ELF-1 (cell line): ENCODE measurements around the gene HYI.

ENCODE experiments used
- DNase-seq: peaks from one replicate; pipeline ENCODE4 v3.0.0-alpha.2; 2016; ENCODE audit warnings: low read depth, low spot score

HYI gene

GRCh38 chr1:43444151-43444828 lies 9.4 kb downstream of the HYI start:
- DNase-seq = no peak

GRCh38 chr1:43443197-43443946 lies 10.4 kb downstream of the HYI start:
- no peak for DNase-seq

GRCh38 chr1:43442756-43443155 lies 11.0 kb downstream of the HYI start:
- no peak for DNase-seq

GRCh38 chr1:43441894-43442637 lies 11.7 kb downstream of the HYI start:
- no peak for DNase-seq

- no peak for DNase-seq
These were observed 12.4 kb downstream of the HYI start for GRCh38 chr1:43441166-43441893.

GRCh38 chr1:43440358-43440757 lies 13.4 kb downstream of the HYI start:
- no peak for DNase-seq

GRCh38 chr1:43439781-43440180 lies 13.9 kb downstream of the HYI start:
- DNase-seq = no peak

- DNase-seq = no peak
These were observed 14.7 kb downstream of the HYI start for GRCh38 chr1:43438953-43439581.

- no peak for DNase-seq
These were observed 15.2 kb downstream of the HYI start for GRCh38 chr1:43438576-43438952.

- no peak for DNase-seq
These were observed 15.7 kb downstream of the HYI start for GRCh38 chr1:43438006-43438405.

- peak; percentile 35 for DNase-seq
These were observed 16.4 kb downstream of the HYI start for GRCh38 chr1:43437031-43437973.

- no peak for DNase-seq
These were observed 17.4 kb downstream of the HYI start for GRCh38 chr1:43436371-43436770.

GRCh38 chr1:43435146-43436145 lies 18.3 kb downstream of the HYI start:
- DNase-seq = peak; percentile 15

- DNase-seq = no peak
These were observed 19.5 kb downstream of the HYI start for GRCh38 chr1:43434256-43434655.

GRCh38 chr1:43432907-43433306 lies 20.8 kb downstream of the HYI start:
- no peak for DNase-seq

- DNase-seq = no peak
These were observed 21.4 kb downstream of the HYI start for GRCh38 chr1:43432171-43432860.

- no peak for DNase-seq
These were observed 22.1 kb downstream of the HYI start for GRCh38 chr1:43431676-43432075.

GRCh38 chr1:43430831-43431230 lies 22.9 kb downstream of the HYI start:
- DNase-seq = no peak

- DNase-seq = no peak
These were observed 25.8 kb downstream of the HYI start for GRCh38 chr1:43427941-43428340.
